SK-N-MC (cell line): ENCODE results near the gene TMEM132E.

Experiments used
- EZH2 ChIP-seq: fragments of 200-600 bp; sonication (generic); IDR thresholded peaks from one replicate; pipeline ENCODE4 v1.6.1; 2017; ENCODE audit warnings: antibody characterized with exemption
- POLR2AphosphoS5 ChIP-seq: IDR thresholded peaks from 2 replicates; pipeline ENCODE4 v1.6.1; 2012; ENCODE audit warnings: mild to moderate bottlenecking, low read depth, low read length, borderline replicate concordance

DNA sequence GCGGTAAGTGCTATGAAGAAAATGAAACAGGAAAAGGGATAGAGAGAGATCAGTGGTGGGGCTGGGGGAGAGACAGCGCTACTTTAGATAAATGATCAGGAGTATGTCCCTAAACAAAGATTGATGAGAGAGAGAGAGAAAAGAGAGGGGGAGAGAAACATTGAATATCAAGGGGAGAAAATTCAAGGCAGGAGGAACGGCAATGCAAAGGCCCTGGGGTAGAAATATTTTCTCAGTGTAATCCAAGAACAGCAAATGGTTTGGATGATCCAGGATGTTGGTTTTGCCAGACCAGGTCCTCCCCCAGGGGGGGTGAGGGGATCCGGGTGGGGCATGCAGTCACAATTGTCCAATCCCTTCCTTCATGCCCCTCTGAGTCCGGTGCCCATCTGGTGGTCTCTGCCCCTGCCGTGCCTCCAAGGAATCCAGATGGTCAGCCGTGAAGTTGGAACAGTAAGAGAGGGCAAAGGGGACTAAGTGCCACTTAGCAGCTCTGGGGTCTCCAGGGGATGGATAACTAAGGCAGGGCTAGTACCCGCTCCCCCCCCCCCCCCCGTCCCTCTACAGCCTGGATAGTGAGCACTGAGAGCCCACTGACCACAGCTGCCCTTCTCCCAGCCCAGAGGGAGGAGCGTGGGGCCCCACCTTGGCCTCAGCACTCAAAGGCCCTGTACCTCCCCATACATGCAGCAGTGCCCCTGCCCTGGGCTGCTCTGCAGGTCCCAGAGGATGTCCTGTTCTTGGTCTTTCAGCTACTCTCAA, 43.7 kb downstream of the TMEM132E start:
- TF ChIP-seq POLR2AphosphoS5 (no peak), EZH2 (no peak)
